ENCODE data around the gene BDKRB2.

Gene BDKRB2

DNA sequence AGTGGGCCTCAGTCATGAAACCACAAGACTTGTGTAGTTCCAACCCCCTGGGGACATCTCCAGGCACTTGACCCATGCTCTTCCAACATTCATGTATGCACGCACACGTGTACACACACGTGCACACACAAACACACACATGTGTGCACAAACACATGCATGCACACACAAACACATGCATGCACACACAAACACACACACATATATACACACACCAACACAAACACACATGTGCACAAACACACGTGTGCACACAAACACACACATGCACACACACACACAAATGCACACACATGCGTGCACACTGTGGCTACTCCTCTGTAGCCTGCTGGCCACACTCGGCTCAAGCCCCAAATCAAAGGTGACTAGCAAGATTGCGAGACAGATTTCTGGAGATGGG lies 22.8 kb downstream of the BDKRB2 start:
- TF ChIP-seq, protein P1, sequence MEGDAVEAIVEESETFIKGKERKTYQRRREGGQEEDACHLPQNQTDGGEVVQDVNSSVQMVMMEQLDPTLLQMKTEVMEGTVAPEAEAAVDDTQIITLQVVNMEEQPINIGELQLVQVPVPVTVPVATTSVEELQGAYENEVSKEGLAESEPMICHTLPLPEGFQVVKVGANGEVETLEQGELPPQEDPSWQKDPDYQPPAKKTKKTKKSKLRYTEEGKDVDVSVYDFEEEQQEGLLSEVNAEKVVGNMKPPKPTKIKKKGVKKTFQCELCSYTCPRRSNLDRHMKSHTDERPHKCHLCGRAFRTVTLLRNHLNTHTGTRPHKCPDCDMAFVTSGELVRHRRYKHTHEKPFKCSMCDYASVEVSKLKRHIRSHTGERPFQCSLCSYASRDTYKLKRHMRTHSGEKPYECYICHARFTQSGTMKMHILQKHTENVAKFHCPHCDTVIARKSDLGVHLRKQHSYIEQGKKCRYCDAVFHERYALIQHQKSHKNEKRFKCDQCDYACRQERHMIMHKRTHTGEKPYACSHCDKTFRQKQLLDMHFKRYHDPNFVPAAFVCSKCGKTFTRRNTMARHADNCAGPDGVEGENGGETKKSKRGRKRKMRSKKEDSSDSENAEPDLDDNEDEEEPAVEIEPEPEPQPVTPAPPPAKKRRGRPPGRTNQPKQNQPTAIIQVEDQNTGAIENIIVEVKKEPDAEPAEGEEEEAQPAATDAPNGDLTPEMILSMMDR (conservative IDR thresholded peaks at IDR 0.05): no peak
- TF ChIP-seq ZFX (IDR thresholded peaks at IDR 0.05): no peak
- H3K27ac ChIP-seq: no peak overlapping the region

GRCh38 chr14:96229315-96229714 lies 24.7 kb downstream of the BDKRB2 start:
- H3K27ac ChIP-seq: no peak overlapping the region
- TF ChIP-seq ZFX (IDR thresholded peaks at IDR 0.05): no peak
- TF ChIP-seq, protein P1 (conservative IDR thresholded peaks at IDR 0.05): no peak

GRCh38 chr14:96231056-96231455 lies 26.4 kb downstream of the BDKRB2 start:
- no peak overlapping the region for H3K27ac ChIP-seq
- TF ChIP-seq, protein P1 (conservative IDR thresholded peaks at IDR 0.05): no peak
- no peak for TF ChIP-seq ZFX (IDR thresholded peaks at IDR 0.05)

DNA sequence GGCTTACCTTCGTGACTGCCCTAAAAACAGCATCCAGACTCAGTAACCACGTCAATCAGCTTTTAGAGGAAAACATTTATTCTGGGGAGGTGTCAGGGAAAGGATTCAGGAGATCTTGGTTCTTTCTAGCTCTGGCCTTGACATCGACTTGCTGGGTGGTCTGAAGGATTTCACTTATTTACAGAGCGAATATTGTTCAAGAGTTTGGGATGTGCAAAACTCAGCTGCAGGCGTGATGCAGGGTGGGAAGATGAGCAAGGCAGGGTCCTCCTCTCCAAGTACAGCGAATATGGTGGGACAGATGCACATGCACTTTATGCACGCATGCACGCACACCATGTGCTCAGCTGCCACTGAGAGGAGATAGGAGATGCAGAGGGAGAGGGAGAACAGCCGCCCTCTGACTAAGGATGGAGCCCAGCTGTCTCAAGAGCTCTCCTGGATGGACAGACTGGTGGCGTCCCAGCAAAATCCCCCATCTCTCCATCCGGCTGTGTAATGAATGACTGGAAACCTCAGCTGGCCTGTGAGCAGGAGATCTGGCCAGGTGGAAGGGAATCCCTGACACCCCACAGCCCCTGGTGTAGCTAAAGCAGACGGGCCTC lies 27.0 kb downstream of the BDKRB2 start:
- no peak overlapping the region for H3K27ac ChIP-seq
- TF ChIP-seq ZFX (IDR thresholded peaks at IDR 0.05): no peak
- TF ChIP-seq, protein P1 (conservative IDR thresholded peaks at IDR 0.05): no peak

DNA sequence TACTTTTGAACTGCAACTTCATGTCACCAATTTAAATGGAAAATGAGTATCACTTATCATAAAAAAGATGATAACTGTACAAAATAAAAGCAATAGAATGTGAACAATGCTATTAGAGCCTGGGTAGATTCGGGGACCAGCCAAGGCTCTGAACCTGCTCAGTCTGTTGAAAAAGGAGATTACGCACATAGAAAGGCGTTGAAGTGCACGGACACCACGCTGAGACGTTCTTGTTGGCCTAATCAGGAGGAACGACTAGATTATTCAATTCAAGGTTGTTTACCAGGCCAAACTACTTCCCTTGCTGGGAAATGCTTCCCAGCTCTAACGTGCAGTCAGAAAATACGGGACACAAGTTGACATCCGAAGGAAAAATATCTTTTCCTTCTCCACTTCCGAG lies 27.9 kb downstream of the BDKRB2 start:
- H3K27ac ChIP-seq: no peak overlapping the region
- TF ChIP-seq, protein P1 (conservative IDR thresholded peaks at IDR 0.05): no peak
- TF ChIP-seq ZFX (IDR thresholded peaks at IDR 0.05): no peak

- no peak overlapping the region for H3K27ac ChIP-seq
- TF ChIP-seq, protein P1 (conservative IDR thresholded peaks at IDR 0.05): no peak
- TF ChIP-seq ZFX (IDR thresholded peaks at IDR 0.05): no peak
Observed at GRCh38 chr14:96233661-96234060, 29.0 kb downstream of the BDKRB2 start.

GRCh38 chr14:96235426-96235825 lies 30.8 kb downstream of the BDKRB2 start:
- no peak for TF ChIP-seq ZFX (IDR thresholded peaks at IDR 0.05)
- TF ChIP-seq, protein P1 (conservative IDR thresholded peaks at IDR 0.05): no peak
- no peak overlapping the region for H3K27ac ChIP-seq

Measured in C4-2B (cell line).